Activated naive CD8-positive, alpha-beta T cell treated with anti-CD3 and anti-CD28 coated beads, Interleukin-2, amount 50 U/mL, for 24 hours (primary cell): ENCODE measurements around the gene DNAH3.
"Not testable (repeated sequence)": the region's sequence is repeated elsewhere in the genome, so short reads cannot be mapped to it uniquely, and the experiment has no call there.

Source experiments
- ATAC-seq: fragments of 150-1000 bp; cut with Tn5 transposase; one replicate; pipeline ENCODE4 v1.10.0; 2021
- DNase-seq: peaks from one replicate; pipeline ENCODE4 v3.0.0; 2021
- H3K27ac Mint-ChIP-seq: one replicate; pipeline ENCODE4 v1.8.0; 2021; ENCODE audit warnings: mild to moderate bottlenecking, mixed read lengths
- H3K27me3 Mint-ChIP-seq: one replicate; pipeline ENCODE4 v1.8.0; 2021; ENCODE audit warnings: mixed read lengths
- H3K36me3 Mint-ChIP-seq: one replicate; pipeline ENCODE4 v1.8.0; 2021; ENCODE audit warnings: low read depth, mixed read lengths
- H3K4me1 Mint-ChIP-seq: one replicate; pipeline ENCODE4 v1.8.0; 2021; ENCODE audit warnings: mixed read lengths
- H3K4me3 Mint-ChIP-seq: one replicate; pipeline ENCODE4 v1.8.0; 2021; ENCODE audit warnings: mild to moderate bottlenecking, moderate library complexity, mixed read lengths
- H3K9me3 Mint-ChIP-seq: one replicate; pipeline ENCODE4 v1.8.0; 2021; ENCODE audit warnings: mixed read lengths

Gene DNAH3, protein sequence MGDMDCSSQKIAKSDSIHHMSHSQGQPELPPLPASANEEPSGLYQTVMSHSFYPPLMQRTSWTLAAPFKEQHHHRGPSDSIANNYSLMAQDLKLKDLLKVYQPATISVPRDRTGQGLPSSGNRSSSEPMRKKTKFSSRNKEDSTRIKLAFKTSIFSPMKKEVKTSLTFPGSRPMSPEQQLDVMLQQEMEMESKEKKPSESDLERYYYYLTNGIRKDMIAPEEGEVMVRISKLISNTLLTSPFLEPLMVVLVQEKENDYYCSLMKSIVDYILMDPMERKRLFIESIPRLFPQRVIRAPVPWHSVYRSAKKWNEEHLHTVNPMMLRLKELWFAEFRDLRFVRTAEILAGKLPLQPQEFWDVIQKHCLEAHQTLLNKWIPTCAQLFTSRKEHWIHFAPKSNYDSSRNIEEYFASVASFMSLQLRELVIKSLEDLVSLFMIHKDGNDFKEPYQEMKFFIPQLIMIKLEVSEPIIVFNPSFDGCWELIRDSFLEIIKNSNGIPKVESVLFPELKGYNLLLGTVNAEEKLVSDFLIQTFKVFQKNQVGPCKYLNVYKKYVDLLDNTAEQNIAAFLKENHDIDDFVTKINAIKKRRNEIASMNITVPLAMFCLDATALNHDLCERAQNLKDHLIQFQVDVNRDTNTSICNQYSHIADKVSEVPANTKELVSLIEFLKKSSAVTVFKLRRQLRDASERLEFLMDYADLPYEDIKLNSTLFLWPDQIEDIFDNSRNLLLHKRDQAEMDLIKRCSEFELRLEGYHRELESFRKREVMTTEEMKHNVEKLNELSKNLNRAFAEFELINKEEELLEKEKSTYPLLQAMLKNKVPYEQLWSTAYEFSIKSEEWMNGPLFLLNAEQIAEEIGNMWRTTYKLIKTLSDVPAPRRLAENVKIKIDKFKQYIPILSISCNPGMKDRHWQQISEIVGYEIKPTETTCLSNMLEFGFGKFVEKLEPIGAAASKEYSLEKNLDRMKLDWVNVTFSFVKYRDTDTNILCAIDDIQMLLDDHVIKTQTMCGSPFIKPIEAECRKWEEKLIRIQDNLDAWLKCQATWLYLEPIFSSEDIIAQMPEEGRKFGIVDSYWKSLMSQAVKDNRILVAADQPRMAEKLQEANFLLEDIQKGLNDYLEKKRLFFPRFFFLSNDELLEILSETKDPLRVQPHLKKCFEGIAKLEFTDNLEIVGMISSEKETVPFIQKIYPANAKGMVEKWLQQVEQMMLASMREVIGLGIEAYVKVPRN (N-terminal part only)

GRCh38 chr16:21150375-21151001 is at the start of gene DNAH3:
TSS of gene DNAH3 (minus strand) at chr16:21150846. CDS start at chr16:21150319, 527 bp downstream.
- H3K36me3 Mint-ChIP-seq: no peaks in the 10 kb centered on the region
- H3K27me3 Mint-ChIP-seq: peaks cover 21% of the 10 kb centered on the region
- H3K9me3 Mint-ChIP-seq: no peaks in the 10 kb centered on the region
- no peaks in the 10 kb centered on the region for H3K4me1 Mint-ChIP-seq
- DNase-seq: no peak
- H3K27ac Mint-ChIP-seq: no peak within 1 kb of the TSS
- ATAC-seq: no peak
- H3K4me3 Mint-ChIP-seq: no peak within 1 kb of the TSS

DNA sequence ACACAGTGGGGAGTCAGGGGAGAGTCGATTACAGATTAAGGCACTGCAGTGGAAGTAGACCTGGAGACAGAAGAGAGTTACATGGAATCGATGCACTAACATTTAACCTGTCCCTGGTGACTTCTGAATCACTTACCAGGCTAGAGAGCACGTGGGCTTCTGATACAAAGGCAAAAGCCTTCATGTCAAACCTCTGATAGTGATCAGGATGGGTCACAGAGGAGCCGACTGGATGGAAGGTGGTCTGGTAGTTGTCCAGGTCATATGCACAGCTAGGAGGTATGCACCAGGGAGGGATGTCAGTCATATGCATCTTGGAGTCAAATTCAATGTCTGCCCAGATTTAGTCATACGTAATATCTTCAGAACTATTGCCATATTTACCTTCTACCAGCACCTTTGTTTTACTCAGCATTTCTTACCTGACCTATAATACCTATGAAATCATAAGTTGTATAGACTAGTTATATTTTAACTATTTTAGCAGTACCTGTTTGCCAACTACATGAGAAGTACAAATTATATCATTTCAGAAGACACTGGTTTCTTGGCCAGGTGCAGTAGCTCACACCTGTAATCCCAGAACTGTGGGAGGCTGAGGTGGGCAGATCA is 49.1 kb upstream of the DNAH3 start:
- Mint-ChIP-seq H3K27ac (no peak overlapping the region), H3K9me3 (no peaks in the 10 kb centered on the region), H3K36me3 (no peaks in the 10 kb centered on the region), H3K4me1 (peaks cover 7% of the 10 kb centered on the region), H3K27me3 (peaks cover 27% of the 10 kb centered on the region), H3K4me3 (no peak overlapping the region)
- no peak for DNase-seq
- ATAC-seq: no peak

DNA sequence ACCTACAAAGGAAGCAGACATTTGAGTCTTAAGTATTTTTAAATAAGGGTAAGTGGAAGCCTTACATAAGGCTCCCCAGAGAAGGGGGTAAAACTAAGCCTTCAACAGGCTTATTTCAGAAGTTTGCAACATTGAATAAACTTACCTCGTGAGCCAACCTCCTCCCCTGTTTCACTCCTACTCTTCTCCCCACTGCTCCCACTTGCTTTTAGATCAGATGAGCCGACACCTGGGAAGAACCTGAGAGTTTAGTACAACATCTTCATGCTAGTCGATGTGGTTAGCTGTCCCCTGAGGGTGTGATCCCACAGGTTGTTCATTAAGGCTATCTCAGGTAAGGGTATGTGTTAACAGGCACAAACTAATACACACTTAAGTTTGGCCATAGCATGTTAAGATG is 47.0 kb upstream of the DNAH3 start:
- no peak overlapping the region for H3K27ac Mint-ChIP-seq
- ATAC-seq: no peak
- no peaks in the 10 kb centered on the region for H3K36me3 Mint-ChIP-seq
- H3K9me3 Mint-ChIP-seq: no peaks in the 10 kb centered on the region
- no peak overlapping the region for H3K4me3 Mint-ChIP-seq
- no peak for DNase-seq
- peaks cover 11% of the 10 kb centered on the region for H3K4me1 Mint-ChIP-seq
- peaks cover 31% of the 10 kb centered on the region for H3K27me3 Mint-ChIP-seq

GRCh38 chr16:21197112-21197511 is 46.5 kb upstream of the DNAH3 start:
- Mint-ChIP-seq H3K36me3 (no peaks in the 10 kb centered on the region), H3K27ac (no peak overlapping the region), H3K4me1 (peaks cover 11% of the 10 kb centered on the region), H3K4me3 (no peak overlapping the region), H3K27me3 (peaks cover 27% of the 10 kb centered on the region), H3K9me3 (no peaks in the 10 kb centered on the region)
- no peak for DNase-seq
- ATAC-seq: no peak

GRCh38 chr16:21195330-21195729 is 44.7 kb upstream of the DNAH3 start:
- not testable (repeated sequence) for H3K9me3 Mint-ChIP-seq, H3K36me3 Mint-ChIP-seq, ATAC-seq, H3K27ac Mint-ChIP-seq, H3K4me3 Mint-ChIP-seq, DNase-seq
- Mint-ChIP-seq H3K27me3 (peaks cover 21% of the 10 kb centered on the region), H3K4me1 (peaks cover 11% of the 10 kb centered on the region)

- peaks cover 21% of the 10 kb centered on the region for H3K27me3 Mint-ChIP-seq
- ATAC-seq (no peak), DNase-seq (no peak)
- no peak overlapping the region for H3K27ac Mint-ChIP-seq
- no peaks in the 10 kb centered on the region for H3K9me3 Mint-ChIP-seq
- peaks cover 11% of the 10 kb centered on the region for H3K4me1 Mint-ChIP-seq
- no peaks in the 10 kb centered on the region for H3K36me3 Mint-ChIP-seq
- H3K4me3 Mint-ChIP-seq: no peak overlapping the region
These were observed 44.2 kb upstream of the DNAH3 start for GRCh38 chr16:21194771-21195301.

DNA sequence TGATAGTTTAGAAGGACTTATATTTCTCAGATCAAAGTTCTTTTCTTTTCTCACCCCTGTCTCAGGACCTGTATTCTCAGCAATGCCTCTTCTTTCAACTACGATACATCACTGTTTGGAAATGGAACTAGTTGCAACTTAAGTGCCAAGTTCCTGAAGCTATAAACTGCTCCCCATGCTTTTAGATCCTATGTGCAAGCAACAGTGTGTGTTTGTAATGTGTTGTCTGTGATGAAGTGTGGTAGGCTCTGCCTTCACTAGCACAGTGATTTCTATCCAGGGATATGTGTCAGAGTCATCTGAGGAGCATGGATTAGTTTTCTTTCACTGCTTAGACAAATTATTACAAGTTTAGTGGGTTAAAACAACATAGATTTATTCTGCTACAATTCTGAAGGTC is 42.3 kb upstream of the DNAH3 start:
- no peak for ATAC-seq
- peaks cover 15% of the 10 kb centered on the region for H3K4me1 Mint-ChIP-seq
- H3K27me3 Mint-ChIP-seq: peaks cover 23% of the 10 kb centered on the region
- DNase-seq: no peak
- H3K4me3 Mint-ChIP-seq: no peak overlapping the region
- H3K36me3 Mint-ChIP-seq: no peaks in the 10 kb centered on the region
- no peak overlapping the region for H3K27ac Mint-ChIP-seq
- H3K9me3 Mint-ChIP-seq: no peaks in the 10 kb centered on the region

GRCh38 chr16:21190599-21190998 is 40.0 kb upstream of the DNAH3 start:
- H3K9me3 Mint-ChIP-seq: no peaks in the 10 kb centered on the region
- no peak overlapping the region for H3K27ac Mint-ChIP-seq
- H3K27me3 Mint-ChIP-seq: peaks cover 21% of the 10 kb centered on the region
- no peak for ATAC-seq
- H3K4me1 Mint-ChIP-seq: peaks cover 20% of the 10 kb centered on the region
- no peak overlapping the region for H3K4me3 Mint-ChIP-seq
- H3K36me3 Mint-ChIP-seq: peaks cover 2% of the 10 kb centered on the region
- no peak for DNase-seq

DNA sequence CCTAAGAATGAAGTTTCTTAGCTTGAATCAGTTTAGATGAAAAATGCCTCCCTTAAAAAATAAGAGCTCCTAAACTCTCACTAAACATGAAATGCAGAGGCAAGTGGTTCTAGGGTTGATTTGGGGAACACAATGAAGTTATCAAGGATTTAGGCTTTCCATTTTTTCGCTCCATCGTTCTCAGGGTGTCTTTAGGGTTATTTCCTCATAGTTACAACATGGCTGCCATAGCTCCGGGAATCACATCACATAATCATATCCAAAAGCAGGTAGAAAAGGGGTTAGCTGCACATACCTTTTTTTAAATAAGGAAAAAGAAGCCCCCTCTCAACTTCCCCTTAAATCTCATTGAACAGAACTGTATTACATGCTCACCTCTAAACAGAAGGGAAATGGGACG is 39.4 kb upstream of the DNAH3 start:
- Mint-ChIP-seq H3K4me3 (no peak overlapping the region), H3K9me3 (peaks cover 4% of the 10 kb centered on the region), H3K27ac (no peak overlapping the region), H3K4me1 (peaks cover 20% of the 10 kb centered on the region), H3K27me3 (peaks cover 17% of the 10 kb centered on the region), H3K36me3 (peaks cover 2% of the 10 kb centered on the region)
- ATAC-seq (no peak), DNase-seq (no peak)

- peaks cover 10% of the 10 kb centered on the region for H3K27me3 Mint-ChIP-seq
- no peak overlapping the region for H3K27ac Mint-ChIP-seq
- H3K4me1 Mint-ChIP-seq: peaks cover 20% of the 10 kb centered on the region
- peaks cover 11% of the 10 kb centered on the region for H3K9me3 Mint-ChIP-seq
- no peak overlapping the region for H3K4me3 Mint-ChIP-seq
- H3K36me3 Mint-ChIP-seq: peaks cover 5% of the 10 kb centered on the region
- DNase-seq: no peak
- ATAC-seq: no peak
These were observed 38.7 kb upstream of the DNAH3 start for GRCh38 chr16:21189311-21189710.

DNA sequence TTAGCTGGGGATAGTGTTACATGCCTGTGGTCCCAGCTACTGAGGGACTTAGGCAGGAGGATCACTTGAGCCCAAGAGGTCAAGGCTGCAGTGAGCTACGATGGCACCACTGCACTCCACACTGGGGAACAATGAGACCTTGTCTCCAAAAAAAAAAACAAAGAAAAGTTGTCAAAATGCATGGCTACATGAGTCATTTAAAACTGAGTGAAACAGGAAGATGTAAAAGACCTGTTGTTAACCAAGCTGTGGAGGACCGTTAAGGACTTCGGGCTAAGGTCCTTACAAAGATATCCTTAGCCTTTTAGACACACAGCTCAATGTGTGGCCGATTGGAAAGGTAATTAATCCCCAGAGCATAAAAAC is 35.7 kb upstream of the DNAH3 start:
- H3K27me3 Mint-ChIP-seq: peaks cover 5% of the 10 kb centered on the region
- peaks cover 27% of the 10 kb centered on the region for H3K9me3 Mint-ChIP-seq
- H3K36me3 Mint-ChIP-seq: peaks cover 25% of the 10 kb centered on the region
- ATAC-seq (no peak), DNase-seq (no peak)
- H3K4me3 Mint-ChIP-seq: no peak overlapping the region
- H3K4me1 Mint-ChIP-seq: peaks cover 23% of the 10 kb centered on the region
- no peak overlapping the region for H3K27ac Mint-ChIP-seq

GRCh38 chr16:21185659-21186325 is 35.1 kb upstream of the DNAH3 start:
- peaks cover 27% of the 10 kb centered on the region for H3K9me3 Mint-ChIP-seq
- DNase-seq (no peak), ATAC-seq (no peak)
- H3K27ac Mint-ChIP-seq: no peak overlapping the region
- no peak overlapping the region for H3K4me3 Mint-ChIP-seq
- H3K36me3 Mint-ChIP-seq: peaks cover 29% of the 10 kb centered on the region
- peaks cover 4% of the 10 kb centered on the region for H3K27me3 Mint-ChIP-seq
- H3K4me1 Mint-ChIP-seq: peaks cover 23% of the 10 kb centered on the region

DNA sequence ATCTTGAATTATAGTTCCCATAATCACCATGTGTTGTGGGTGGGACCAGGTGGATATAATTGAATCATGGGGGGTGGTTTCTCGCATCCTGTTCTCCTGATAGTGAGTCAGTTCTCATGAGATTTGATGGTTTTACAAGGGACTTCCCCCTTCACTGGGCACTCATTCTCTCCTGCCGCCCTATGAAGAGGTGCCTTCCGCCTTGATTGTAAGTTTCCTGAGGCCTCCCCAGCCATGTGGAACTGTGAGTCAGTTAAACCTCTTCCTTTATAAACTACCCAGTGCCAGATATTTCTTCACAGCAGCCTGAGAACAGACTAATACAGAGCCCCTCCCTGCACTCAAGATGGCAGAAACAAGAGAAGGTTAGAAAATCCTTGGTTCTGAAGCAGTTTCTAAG is 34.2 kb upstream of the DNAH3 start:
- ATAC-seq (peak; percentile 81), DNase-seq (peak; percentile 23)
- Mint-ChIP-seq H3K36me3 (peaks cover 33% of the 10 kb centered on the region), H3K4me3 (no peak overlapping the region), H3K4me1 (peaks cover 23% of the 10 kb centered on the region), H3K9me3 (peaks cover 27% of the 10 kb centered on the region), H3K27ac (no peak overlapping the region), H3K27me3 (peaks cover 4% of the 10 kb centered on the region)
